GM18498 (cell line): ENCODE results near the gene EXOC3.
"Not testable (repeated sequence)": the region's sequence is repeated elsewhere in the genome, so short reads cannot be mapped to it uniquely, and the experiment has no call there.

Source experiments
- ATAC-seq: cut with Tn5 transposase; IDR thresholded peaks from one replicate; pipeline ENCODE4 v1.9.1; 2021; ENCODE audit warnings: mild to moderate bottlenecking, moderate library complexity; ENCODE audit not compliant: unreplicated experiment

The EXOC3 gene

GRCh38 chr5:484556-484955 lies 41.6 kb downstream of the EXOC3 start:
- ATAC-seq, result no peak

- no peak for ATAC-seq
These were observed 42.4 kb downstream of the EXOC3 start for GRCh38 chr5:485113-485945.

- no peak for ATAC-seq
These were observed 43.0 kb downstream of the EXOC3 start for GRCh38 chr5:485946-486491.

- ATAC-seq, result not testable (repeated sequence)
These were observed 43.6 kb downstream of the EXOC3 start for GRCh38 chr5:486597-486996.

GRCh38 chr5:488241-488640 lies 45.3 kb downstream of the EXOC3 start:
- no peak for ATAC-seq

DNA sequence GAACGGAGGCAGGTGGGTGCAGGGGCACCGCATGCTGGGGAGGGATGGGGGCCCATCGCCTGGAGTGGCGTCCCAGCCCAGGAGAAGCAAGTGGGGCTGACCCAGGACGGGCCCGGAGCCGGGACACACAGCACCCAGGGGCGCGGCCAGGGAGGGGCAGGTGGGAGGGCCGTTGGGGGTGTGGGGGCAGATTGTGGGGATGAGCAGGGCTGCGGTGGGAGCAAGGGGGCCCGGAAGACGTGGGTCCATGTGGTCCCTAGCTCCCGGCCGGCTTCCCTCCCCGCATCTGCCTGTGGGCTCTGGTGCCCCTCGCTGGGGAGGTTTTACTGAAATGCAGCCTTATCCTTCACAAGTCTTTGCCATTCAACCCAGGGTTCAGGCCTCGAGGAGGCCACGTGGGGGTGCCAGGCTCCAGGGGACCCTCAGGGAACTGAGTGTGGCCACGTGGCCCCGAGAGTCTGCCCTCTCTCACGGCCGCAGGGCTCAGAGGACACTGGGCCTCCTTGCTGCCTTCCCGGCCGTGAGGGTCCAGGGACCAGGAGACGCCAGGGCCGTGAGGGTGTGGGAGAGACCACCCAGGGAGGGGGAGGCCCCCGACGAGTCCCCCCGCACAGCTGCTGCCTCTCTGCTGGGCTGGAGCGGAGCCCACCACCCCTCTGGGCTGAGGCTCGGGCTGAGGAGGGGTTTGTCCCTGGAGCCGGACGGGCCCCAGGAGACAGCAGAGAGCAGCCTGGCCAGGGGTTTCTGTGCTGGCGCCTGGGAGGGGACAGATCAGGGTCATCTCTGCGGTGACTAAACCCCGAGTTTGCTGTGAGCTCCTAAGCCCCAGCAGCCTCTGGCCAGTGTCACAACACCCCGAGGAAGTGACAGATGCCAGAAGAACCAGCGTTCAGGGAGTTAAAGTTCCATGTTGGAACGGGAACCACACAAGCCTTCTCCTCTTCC lies 46.0 kb downstream of the EXOC3 start:
- no peak for ATAC-seq

- no peak for ATAC-seq
These were observed 46.7 kb downstream of the EXOC3 start for GRCh38 chr5:489689-490080.

- no peak for ATAC-seq
These were observed 47.4 kb downstream of the EXOC3 start for GRCh38 chr5:490116-491106.

- ATAC-seq, result no peak
These were observed 48.3 kb downstream of the EXOC3 start for GRCh38 chr5:491119-491855.

DNA sequence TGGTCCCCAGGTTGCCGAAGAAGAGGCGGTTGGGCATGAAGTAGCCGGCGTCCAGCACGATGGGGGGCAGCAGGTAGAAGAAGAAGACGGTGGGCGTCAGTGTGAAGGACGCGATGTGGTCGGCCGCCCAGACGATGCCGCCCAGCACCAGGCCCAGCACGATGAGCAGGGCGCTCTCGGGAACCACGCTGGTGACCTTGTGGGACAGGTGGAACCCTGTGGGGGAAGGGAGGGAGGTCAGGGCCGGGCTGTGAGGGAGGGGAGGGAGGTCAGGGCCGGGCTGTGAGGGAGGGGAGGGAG lies 48.8 kb downstream of the EXOC3 start:
- ATAC-seq, result no peak

GRCh38 chr5:492314-492893 lies 49.4 kb downstream of the EXOC3 start:
- no peak for ATAC-seq

DNA sequence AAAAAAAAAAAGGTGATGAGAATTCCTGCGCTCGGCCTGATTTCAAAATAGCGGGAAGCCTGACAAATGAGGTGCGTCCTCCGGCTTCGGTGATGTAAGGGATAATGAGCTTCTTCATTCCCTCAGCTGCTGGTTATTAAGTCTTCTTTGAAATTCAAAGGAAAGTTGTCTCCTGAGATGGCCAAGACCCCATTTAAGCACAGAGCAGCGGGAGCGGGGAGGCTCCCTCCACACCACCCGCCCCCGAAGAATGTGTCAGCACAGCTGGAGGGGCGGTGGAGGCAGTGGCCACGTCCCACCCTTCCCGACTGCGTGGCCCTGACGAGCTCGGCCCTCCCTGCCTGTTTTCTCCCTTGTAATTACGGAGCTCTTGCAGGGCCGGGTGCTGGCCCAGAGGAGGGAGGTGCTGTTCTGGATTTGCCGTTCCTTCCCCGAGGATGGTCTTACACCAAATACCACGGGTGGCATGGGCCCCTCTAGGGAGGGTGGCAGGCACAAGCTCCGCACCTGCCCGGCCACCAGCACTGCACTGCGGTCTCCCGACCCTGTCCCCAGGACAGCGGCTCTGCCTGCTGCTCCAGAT lies 50.2 kb downstream of the EXOC3 start:
- no peak for ATAC-seq

GRCh38 chr5:493758-494157 lies 50.8 kb downstream of the EXOC3 start:
- ATAC-seq, result no peak

GRCh38 chr5:494667-495255 lies 51.8 kb downstream of the EXOC3 start:
- ATAC-seq, result no peak

DNA sequence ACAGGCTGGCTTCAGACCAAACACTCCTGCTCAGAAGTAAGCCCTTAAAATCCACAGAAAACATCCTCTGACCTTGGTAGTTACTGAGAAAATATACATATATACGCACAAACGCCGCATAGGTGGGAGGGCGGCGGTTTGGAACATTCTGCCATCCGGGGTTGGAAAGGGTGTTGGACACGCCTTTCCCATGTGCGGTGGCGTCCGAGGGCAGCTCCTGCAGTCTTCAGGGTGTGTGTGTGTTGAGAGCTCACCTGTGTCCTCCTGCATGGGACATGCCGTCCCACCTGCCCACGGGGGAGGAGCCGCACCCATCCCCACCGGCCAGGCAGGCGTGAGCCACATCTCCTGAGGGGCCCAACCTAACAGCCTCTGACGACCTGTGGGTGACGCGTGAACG lies 53.1 kb downstream of the EXOC3 start:
- no peak for ATAC-seq

GRCh38 chr5:497090-497700 lies 54.2 kb downstream of the EXOC3 start:
- no peak for ATAC-seq

DNA sequence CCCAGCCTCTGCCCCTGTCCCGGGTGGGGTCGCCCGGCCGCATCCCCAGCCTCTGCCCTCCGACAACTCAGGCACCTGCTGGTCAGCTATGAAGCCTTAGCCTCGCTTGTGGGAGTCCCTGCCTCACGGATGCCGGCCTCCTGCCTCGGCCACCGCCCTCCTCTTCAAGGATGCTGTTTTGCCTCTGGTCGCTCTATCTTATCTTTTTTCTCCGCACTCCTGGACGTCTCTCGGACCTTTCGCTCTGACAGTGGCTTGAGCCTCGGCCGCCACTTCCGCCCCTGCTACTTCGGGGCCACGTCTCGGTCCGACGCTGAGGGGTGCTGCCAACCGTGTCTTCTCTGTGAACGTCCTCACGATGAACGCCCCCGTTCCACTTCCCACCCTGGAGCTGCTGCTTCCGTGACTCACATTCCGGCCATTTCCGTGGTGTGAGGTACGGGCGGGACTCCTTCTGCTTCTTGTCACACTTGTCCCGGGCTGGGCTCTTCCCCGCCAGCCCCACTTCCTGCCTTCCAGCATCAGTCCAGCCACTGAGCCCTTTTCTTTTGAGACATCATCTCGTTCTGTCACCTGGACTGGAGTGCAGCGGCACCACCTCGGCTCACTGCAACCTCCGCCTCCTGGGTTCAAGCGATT lies 55.0 kb downstream of the EXOC3 start:
- no peak for ATAC-seq
